ENCODE data around the gene ASB10.

DNA sequence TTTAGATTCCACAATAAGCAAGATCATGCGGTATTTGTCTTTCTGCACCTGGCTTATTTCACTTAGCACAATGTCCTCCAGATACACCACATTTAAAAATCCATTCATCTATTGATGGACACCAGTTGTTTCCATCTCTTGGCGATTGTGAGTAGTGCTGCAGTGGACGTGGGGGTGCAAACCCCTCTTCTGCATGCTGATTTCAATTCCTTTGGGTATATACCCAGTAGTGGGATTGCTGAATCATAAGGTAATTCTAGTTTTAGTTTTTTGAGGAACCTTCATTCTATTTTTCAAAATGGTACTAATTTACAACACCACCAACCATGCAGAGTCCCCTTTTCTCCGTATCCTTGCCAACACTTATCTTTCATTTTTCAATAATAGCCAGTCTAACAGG lies 2.0 kb upstream of the ASB10 start:
- TF ChIP-seq, protein P1, sequence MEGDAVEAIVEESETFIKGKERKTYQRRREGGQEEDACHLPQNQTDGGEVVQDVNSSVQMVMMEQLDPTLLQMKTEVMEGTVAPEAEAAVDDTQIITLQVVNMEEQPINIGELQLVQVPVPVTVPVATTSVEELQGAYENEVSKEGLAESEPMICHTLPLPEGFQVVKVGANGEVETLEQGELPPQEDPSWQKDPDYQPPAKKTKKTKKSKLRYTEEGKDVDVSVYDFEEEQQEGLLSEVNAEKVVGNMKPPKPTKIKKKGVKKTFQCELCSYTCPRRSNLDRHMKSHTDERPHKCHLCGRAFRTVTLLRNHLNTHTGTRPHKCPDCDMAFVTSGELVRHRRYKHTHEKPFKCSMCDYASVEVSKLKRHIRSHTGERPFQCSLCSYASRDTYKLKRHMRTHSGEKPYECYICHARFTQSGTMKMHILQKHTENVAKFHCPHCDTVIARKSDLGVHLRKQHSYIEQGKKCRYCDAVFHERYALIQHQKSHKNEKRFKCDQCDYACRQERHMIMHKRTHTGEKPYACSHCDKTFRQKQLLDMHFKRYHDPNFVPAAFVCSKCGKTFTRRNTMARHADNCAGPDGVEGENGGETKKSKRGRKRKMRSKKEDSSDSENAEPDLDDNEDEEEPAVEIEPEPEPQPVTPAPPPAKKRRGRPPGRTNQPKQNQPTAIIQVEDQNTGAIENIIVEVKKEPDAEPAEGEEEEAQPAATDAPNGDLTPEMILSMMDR (conservative IDR thresholded peaks at IDR 0.05 in 1 of 2, IDR thresholded peaks at IDR 0.05 in 1 of 2; ENCODE audit: low read depth in 1 of 2, low read length in 2 of 2): no peak
- no peak for TF ChIP-seq EZH2 (IDR thresholded peaks at IDR 0.05; ENCODE audit: low read length, missing control alignments)

Measured in fibroblast of lung (primary cell).